K562 (cell line): ENCODE data around the gene CMTR1.

ENCODE experiments used
- CTCF ChIP-seq, 3 experiments: IDR thresholded peaks in 2 of 3; conservative IDR thresholded peaks in 1 of 3; 2 replicates each; pipeline ENCODE4 v1.5.1; 2011 to 2012; ENCODE audit warnings: low read length in 3 of 3, mild to moderate bottlenecking in 3 of 3, control low read depth in 2 of 3, improper control_type of control experiment in 1 of 3, inconsistent platforms in 1 of 3, low read depth in 1 of 3, mixed read lengths in 1 of 3, moderate library complexity in 1 of 3; ENCODE audit not compliant: insufficient read depth in 2 of 3
- EGR1 ChIP-seq: fragments of 450-650 bp; conservative IDR thresholded peaks from 2 replicates; pipeline ENCODE4 v1.6.1; 2017; ENCODE audit warnings: mild to moderate bottlenecking
- FOXA1 ChIP-seq: fragments of 450-650 bp; IDR thresholded peaks from 2 replicates; pipeline ENCODE4 v1.6.1; 2016; ENCODE audit warnings: mild to moderate bottlenecking, borderline replicate concordance
- RAD21 ChIP-seq, 2 experiments: fragments of 250-450 bp in 1 of 2; fragments of 450-650 bp in 1 of 2; sonication (Bioruptor Pico) in 1 of 2; formaldehyde crosslinking in 1 of 2; IDR thresholded peaks in 1 of 2; conservative IDR thresholded peaks in 1 of 2; 2 replicates each; pipeline versions ENCODE4 v1.4.0 to v1.8.0; 2020 to 2022; ENCODE audit warnings: mild to moderate bottlenecking in 2 of 2, moderate library complexity in 1 of 2
- SIN3B ChIP-seq: fragments of 450-650 bp; IDR thresholded peaks from 2 replicates; pipeline ENCODE4 v1.6.1; 2017; ENCODE audit warnings: low read depth, mild to moderate bottlenecking, moderate library complexity
- SMC3 ChIP-seq: conservative IDR thresholded peaks from 2 replicates; pipeline ENCODE4 v1.6.1; 2011; ENCODE audit warnings: low read depth, low read length, improper control_type of control experiment; ENCODE audit not compliant: insufficient read depth
- ZBTB26 ChIP-seq: fragments of 450-650 bp; formaldehyde crosslinking; IDR thresholded peaks from 2 replicates; pipeline ENCODE4 v1.4.0; 2022; ENCODE audit warnings: missing genetic modification characterization
- ZNF431 ChIP-seq: sonication (generic); formaldehyde crosslinking; IDR thresholded peaks from 2 replicates; pipeline ENCODE4 v1.8.0; 2022; ENCODE audit warnings: mild to moderate bottlenecking, missing genetic modification reagents
- TF ChIP-seq, protein P1 (sequence below), 2 experiments: fragments of 200-800 bp in 1 of 2; sonication (Bioruptor generic) in 1 of 2; sonication (generic) in 1 of 2; formaldehyde crosslinking in 1 of 2; IDR thresholded peaks in 1 of 2; conservative IDR thresholded peaks in 1 of 2; 2 replicates each; pipeline versions ENCODE4 v1.5.0 to v1.6.1; 2016 to 2020; ENCODE audit warnings: missing compliant biosample characterization in 1 of 2, missing genetic modification characterization in 1 of 2, missing genetic modification reagents in 1 of 2
- TF ChIP-seq, protein P2 (sequence below): sonication (generic); formaldehyde crosslinking; IDR thresholded peaks from 2 replicates; pipeline ENCODE4 v1.8.1; 2022; ENCODE audit warnings: missing genetic modification reagents

- TF ChIP-seq EGR1 (no peak), RAD21 (CRISPR knock-in tag; conservative IDR thresholded peaks at IDR 0.05 in 1 of 2, IDR thresholded peaks at IDR 0.05 in 1 of 2) (no peak), ZBTB26 (no peak), FOXA1 (no peak), ZNF431 (CRISPR knock-in tag) (no peak), CTCF (IDR thresholded peaks at IDR 0.05 in 2 of 3, conservative IDR thresholded peaks at IDR 0.05 in 1 of 3; ENCODE audit: insufficient read depth in 2 of 3, low read depth in 1 of 3, low read length in 3 of 3) (no peak), SMC3 (no peak), SIN3B (no peak)
- TF ChIP-seq, protein P1, sequence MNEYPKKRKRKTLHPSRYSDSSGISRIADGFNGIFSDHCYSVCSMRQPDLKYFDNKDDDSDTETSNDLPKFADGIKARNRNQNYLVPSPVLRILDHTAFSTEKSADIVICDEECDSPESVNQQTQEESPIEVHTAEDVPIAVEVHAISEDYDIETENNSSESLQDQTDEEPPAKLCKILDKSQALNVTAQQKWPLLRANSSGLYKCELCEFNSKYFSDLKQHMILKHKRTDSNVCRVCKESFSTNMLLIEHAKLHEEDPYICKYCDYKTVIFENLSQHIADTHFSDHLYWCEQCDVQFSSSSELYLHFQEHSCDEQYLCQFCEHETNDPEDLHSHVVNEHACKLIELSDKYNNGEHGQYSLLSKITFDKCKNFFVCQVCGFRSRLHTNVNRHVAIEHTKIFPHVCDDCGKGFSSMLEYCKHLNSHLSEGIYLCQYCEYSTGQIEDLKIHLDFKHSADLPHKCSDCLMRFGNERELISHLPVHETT (CRISPR knock-in tag; conservative IDR thresholded peaks at IDR 0.05 in 1 of 2, IDR thresholded peaks at IDR 0.05 in 1 of 2), result no peak
- TF ChIP-seq, protein P2, sequence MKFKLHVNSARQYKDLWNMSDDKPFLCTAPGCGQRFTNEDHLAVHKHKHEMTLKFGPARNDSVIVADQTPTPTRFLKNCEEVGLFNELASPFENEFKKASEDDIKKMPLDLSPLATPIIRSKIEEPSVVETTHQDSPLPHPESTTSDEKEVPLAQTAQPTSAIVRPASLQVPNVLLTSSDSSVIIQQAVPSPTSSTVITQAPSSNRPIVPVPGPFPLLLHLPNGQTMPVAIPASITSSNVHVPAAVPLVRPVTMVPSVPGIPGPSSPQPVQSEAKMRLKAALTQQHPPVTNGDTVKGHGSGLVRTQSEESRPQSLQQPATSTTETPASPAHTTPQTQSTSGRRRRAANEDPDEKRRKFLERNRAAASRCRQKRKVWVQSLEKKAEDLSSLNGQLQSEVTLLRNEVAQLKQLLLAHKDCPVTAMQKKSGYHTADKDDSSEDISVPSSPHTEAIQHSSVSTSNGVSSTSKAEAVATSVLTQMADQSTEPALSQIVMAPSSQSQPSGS (CRISPR knock-in tag), result no peak
Observed at GRCh38 chr6:37524970-37525318, 91.9 kb downstream of the CMTR1 start.
